HG02885 (cell line): ENCODE measurements around the gene QRFP.

Experiments
- ATAC-seq: cut with Tn5 transposase; IDR thresholded peaks from one replicate; pipeline ENCODE4 v1.9.1; 2021; ENCODE audit warnings: mild to moderate bottlenecking; ENCODE audit not compliant: unreplicated experiment, poor library complexity

The QRFP gene

GRCh38 chr9:130905902-130906734, 9.5 kb upstream of the QRFP start:
- ATAC-seq, result no peak

DNA sequence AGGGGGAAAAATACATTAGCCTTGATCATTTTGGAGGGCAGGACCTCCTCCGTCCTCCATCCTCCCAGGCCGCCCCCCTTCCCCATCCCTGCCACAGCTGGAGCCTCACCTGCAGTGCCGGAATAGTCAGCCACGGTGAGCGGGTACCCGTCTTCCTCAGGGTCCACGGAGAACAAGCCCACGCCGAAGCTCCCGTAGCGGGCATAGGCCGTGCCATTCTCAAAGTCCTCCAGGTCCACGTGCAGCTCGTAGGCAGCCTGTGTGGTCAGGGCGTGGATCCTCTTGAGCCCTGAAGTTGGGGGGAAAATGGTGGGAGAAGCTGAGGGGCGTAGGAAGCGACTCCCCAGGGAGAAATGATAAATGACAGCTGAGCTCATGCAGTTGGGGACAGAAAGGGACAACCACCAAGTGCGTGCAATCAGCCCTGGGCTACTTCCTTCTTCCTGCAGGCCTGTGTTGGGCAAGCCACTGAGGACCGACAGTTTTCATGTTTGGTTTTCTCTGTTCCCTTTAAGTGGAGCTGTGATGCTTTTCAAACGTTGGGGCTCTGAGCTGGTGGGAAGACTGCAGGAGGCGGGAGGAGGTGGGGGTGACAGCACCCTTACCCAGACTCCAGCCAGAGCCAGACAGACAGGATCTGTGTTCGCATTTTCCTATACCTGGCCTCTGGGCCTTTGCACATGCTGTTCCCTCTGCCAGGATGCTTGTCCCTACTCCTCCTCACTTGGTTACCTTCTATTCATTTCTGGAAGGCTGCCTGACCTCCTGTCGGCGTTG, 8.7 kb upstream of the QRFP start:
- ATAC-seq, result no peak

GRCh38 chr9:130904070-130905044, 7.7 kb upstream of the QRFP start:
- ATAC-seq, result no peak

GRCh38 chr9:130903194-130904069, 6.8 kb upstream of the QRFP start:
- no peak for ATAC-seq

DNA sequence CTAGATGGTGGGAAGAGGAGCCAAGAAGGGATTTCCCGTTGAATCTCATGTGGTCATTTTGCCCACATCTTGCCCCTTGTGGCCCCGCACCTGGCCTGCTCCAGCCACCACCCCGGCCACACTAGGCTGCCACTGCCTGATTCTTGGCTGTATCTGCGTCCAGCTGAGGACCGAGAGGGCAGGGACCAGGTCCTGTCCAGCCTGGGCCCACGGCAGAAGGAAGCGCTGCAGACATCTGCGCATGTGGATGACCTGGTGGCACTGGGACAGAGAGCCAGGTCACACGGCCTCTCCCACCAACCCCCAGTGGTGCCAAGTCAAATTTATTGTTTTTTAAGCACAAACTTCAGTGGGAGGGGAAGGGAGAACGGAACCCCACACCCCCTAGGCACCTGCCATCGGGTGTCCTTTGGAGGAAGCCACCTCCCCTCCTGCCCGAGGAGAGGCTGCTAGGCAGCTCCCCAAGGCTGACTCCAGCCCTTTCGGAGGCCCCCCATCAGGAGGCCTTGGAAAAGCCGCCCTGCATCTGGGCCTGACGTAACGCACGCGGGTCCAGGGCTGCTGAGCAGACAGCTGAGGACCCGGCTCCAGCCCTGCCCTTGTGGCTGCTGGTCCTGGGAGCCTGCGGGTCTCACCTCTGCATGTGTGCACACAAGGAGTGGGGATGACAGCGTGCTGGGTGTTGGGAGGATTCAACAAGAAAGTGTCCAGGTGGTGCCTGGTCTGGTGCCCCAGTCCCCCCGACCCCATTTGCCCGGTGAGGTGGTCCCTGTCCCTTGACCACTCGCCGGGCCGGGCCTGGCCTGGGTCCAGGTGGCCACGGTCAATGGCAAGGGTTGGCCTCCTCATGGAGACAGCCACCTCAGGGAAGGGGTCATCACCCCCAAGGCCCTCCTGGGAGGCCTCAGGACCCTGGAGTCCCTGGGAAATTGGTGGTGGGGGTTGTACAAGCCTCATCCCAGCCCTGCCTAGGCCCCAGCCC, 5.9 kb upstream of the QRFP start:
- no peak for ATAC-seq

DNA sequence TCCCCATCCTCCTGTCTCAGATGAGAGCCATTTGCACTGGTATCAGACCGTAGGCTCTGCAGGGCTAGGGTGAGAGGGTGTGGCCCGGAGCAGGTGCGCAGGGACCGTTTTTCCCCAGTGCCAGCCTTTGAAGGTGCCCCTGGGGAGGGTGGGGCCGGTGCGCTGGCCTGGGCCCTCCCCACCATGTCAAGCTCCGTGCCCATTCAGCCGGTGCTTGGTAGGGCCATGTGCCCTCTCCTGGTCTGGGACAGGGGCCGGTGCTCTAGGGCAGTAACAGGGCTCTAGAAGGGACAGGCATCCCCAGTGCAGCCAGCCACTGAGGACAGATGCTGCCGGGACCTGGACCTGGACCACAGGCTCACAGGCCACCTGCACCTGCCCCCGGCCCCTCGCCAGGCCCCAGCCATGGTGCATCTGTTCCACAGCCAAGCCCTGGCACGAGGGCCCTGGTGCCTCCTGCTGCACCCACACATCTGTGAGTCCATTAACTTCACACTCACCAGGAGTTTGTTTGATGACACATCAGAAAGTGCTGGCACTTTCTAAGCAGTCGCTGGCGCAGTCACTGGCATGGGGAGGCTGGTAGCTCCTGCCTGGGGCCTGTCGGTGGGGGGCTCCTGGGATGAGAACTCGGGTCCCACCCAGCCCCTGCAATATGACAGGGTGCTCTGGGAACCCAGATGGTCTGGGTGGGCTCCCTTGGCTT, 5.0 kb upstream of the QRFP start:
- no peak for ATAC-seq

- no peak for ATAC-seq
Observed at GRCh38 chr9:130900701-130901497, 4.3 kb upstream of the QRFP start.

DNA sequence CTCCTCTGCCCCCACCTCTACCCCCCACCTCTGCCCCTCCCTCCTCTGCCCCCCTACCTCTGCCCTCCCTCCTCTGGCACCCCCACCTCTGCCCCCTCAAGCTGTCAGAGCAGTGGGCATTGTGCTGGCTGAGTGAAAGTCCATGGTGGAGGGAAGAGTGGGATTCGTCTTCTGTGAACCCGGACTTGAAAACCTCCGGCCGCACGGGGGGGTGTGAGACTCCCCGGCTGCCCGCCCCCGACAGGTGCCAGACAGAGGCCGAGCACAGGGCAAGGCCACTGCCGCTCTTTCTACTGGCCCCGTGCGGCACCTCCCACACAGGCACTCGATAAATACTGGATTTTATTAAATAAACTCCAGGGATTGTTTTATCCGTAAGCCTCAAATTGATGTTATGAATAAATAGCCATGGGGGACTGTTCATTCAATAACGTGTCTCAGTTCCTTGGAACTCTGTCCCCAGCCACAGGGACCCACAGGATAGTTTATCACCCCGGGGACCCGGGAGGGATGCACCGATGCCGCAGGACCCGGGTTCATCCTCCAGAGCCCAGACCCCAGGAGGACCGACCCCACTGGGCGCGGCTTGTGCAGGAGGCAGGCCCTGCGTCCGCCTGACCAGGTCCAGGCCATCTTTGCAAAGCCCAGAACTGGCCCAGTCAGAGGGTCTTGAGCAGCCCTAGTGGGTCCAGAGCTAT, 2.6 kb upstream of the QRFP start:
- no peak for ATAC-seq

GRCh38 chr9:130898552-130898852, 1.9 kb upstream of the QRFP start:
- no peak for ATAC-seq

DNA sequence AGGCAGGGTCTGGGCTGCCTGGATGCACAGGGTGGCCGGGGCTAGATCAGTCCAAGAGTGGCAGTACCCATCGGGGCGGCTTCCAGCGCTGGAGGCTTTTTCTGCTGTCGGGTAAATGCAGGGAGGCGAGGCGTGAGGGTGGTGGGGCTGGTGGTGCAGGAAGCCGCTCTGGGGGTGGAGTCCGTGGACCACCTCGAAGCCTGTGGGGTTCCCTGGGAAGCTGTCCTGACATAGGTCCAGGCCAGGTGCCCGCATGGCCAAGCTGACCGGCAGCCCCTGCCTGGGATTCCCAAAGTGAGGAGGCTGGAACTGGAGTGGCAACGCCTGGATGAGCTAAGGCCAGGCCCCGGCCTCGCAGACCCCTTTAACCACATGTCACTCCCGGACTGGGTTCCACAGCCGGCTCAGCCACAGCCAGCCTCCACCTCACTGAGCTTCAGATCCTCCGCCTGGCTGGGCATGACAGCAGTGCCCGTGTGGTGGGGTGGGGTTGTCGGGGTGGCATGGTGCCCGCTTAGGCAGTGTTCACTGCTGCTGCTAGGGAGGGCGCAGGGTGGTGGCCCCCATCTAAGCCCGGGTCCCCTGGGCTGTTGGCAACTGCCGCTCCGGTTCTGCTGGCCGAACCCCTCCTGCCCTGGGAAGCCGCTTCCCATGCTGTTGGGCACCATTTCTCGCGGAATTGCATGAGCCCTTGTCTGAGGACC, 1.4 kb upstream of the QRFP start:
- ATAC-seq, result no peak

- no peak for ATAC-seq
Observed at GRCh38 chr9:130897105-130897751, 616 bp upstream of the QRFP start.

DNA sequence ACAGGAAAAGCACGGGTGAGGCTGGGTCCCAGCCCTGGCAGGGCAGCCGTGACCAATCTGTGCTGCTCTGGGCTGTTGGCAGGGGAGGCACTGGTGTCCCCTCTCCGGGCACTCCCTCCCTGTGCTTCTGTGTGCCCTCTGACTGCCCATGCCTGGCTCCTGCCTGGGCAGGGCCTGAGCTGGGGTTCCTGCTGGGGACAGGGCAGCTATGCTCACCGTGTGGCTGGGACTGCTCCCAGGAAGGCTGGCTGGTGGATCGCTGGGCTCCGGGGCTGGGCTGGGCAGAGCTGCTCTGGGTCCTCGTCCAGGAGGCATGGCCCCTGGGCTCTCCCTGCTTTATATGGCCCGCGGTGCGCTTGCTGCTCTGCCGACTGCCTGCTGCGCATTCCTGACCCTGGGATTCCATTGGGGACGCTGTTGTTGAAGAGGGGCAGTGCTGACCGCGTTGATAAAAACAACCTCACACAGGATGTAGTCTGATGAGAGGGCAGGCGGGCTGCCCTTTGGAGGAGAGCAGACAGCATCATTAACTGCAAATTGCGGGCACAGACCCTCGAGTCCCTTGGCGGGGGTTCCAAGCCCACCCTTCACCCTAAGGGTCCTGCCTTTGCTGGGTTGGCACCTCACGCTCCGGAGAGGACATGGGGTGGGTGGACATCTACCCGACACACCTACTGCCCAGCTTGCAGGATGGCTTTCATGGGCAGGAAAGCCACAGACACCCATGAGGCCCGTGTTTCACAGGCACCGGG, 955 bp downstream of the QRFP start:
- no peak for ATAC-seq

- ATAC-seq, result no peak
Observed at GRCh38 chr9:130895038-130895437, 1.6 kb downstream of the QRFP start.

DNA sequence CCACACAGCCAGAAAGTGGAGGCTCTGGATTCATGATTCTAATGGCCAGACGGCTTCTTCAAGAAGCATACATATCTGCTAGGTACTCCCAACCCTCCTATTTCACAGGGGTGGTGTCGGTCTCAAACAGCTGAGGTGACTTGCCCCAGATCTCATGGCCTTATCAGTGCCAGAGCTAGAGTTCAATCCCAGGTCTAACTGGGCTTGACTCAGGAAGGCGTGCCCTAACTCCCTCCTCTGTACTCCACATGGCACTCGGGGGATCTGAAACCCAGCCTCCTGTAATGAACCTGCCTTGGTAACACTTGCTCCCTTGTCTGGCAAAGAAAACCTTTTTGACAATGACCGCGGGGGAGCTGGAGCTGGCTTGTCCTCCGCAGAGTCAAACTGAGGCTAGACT, 2.1 kb downstream of the QRFP start:
- no peak for ATAC-seq
